Measurements from ENCODE around the gene MPC1L.

GRCh38 chrX:40653535-40653934 is 30.3 kb downstream of the MPC1L start:
- TF ChIP-seq, protein P1, sequence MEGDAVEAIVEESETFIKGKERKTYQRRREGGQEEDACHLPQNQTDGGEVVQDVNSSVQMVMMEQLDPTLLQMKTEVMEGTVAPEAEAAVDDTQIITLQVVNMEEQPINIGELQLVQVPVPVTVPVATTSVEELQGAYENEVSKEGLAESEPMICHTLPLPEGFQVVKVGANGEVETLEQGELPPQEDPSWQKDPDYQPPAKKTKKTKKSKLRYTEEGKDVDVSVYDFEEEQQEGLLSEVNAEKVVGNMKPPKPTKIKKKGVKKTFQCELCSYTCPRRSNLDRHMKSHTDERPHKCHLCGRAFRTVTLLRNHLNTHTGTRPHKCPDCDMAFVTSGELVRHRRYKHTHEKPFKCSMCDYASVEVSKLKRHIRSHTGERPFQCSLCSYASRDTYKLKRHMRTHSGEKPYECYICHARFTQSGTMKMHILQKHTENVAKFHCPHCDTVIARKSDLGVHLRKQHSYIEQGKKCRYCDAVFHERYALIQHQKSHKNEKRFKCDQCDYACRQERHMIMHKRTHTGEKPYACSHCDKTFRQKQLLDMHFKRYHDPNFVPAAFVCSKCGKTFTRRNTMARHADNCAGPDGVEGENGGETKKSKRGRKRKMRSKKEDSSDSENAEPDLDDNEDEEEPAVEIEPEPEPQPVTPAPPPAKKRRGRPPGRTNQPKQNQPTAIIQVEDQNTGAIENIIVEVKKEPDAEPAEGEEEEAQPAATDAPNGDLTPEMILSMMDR (IDR thresholded peaks at IDR 0.05; ENCODE audit: insufficient read depth, low read length): no peak
- TF ChIP-seq REST (IDR thresholded peaks at IDR 0.05; ENCODE audit: insufficient replicate concordance, low read depth): no peak
- TF ChIP-seq POLR2AphosphoS5 (IDR thresholded peaks at IDR 0.05; ENCODE audit: low read depth): no peak
- no peak for TF ChIP-seq GABPA (IDR thresholded peaks at IDR 0.05; ENCODE audit: low read depth)

Measured in HL-60 (cell line).